ENCODE data around the gene ZBP1.

- TF ChIP-seq CTCF (IDR thresholded peaks at IDR 0.05; ENCODE audit: low read depth, low read length, poor library complexity, severe bottlenecking) (no peak), EZH2phosphoT487 (IDR thresholded peaks at IDR 0.05; ENCODE audit: borderline replicate concordance, low read length) (no peak)
Measured at GRCh38 chr20:57657535-57658446, 37.6 kb upstream of the ZBP1 start.
